SK-N-SH treated with all-trans-retinoic acid at 6 μM for 48 hours (cell line): ENCODE measurements around the gene DDX39A.

ENCODE experiments used
- ATAC-seq: fragments of 200-7000 bp; cut with Tn5 transposase; 3 replicates; pipeline ENCODE4 v1.9.1; 2020; ENCODE audit warnings: mild to moderate bottlenecking, moderate library complexity
- ARNTL ChIP-seq: fragments of 450-650 bp; formaldehyde crosslinking; IDR thresholded peaks from 2 replicates; pipeline ENCODE4 v1.5.0; 2020; ENCODE audit warnings: low read depth, mild to moderate bottlenecking, moderate library complexity, borderline replicate concordance
- CREB5 ChIP-seq: fragments of 250-450 bp; sonication (Bioruptor Pico); IDR thresholded peaks from 2 replicates; pipeline ENCODE4 v1.5.1; 2020; ENCODE audit warnings: low read depth, mild to moderate bottlenecking, moderate library complexity
- CSDC2 ChIP-seq: fragments of 250-450 bp; sonication (Bioruptor Pico); IDR thresholded peaks from 2 replicates; pipeline ENCODE4 v1.5.0; 2020; ENCODE audit warnings: mild to moderate bottlenecking, moderate library complexity
- ESRRG ChIP-seq: fragments of 250-450 bp; sonication (Bioruptor Pico); IDR thresholded peaks from 2 replicates; pipeline ENCODE4 v1.6.1; 2021; ENCODE audit warnings: mild to moderate bottlenecking
- GLIS3 ChIP-seq: fragments of 250-450 bp; sonication (Bioruptor Pico); IDR thresholded peaks from 2 replicates; pipeline ENCODE4 v1.5.0; 2020; ENCODE audit warnings: mild to moderate bottlenecking, moderate library complexity
- ISL1 ChIP-seq: fragments of 250-450 bp; sonication (Bioruptor Pico); IDR thresholded peaks from 2 replicates; pipeline ENCODE4 v2.1.2; 2022; ENCODE audit warnings: mild to moderate bottlenecking, moderate library complexity
- OSR1 ChIP-seq: fragments of 250-450 bp; sonication (Bioruptor Pico); IDR thresholded peaks from 2 replicates; pipeline ENCODE4 v1.8.0; 2022; ENCODE audit warnings: moderate library complexity, mild to moderate bottlenecking, inconsistent platforms
- PATZ1 ChIP-seq: fragments of 250-450 bp; sonication (Bioruptor Pico); IDR thresholded peaks from 2 replicates; pipeline ENCODE4 v1.8.0; 2020; ENCODE audit warnings: mild to moderate bottlenecking, moderate library complexity, borderline replicate concordance
- POU6F1 ChIP-seq: fragments of 250-450 bp; sonication (Bioruptor Pico); IDR thresholded peaks from 2 replicates; pipeline ENCODE4 v1.8.0; 2021; ENCODE audit warnings: low read depth, mild to moderate bottlenecking, moderate library complexity, borderline replicate concordance
- PPARA ChIP-seq: fragments of 250-450 bp; sonication (Bioruptor Pico); IDR thresholded peaks from 2 replicates; pipeline ENCODE4 v1.5.0; 2020; ENCODE audit warnings: mild to moderate bottlenecking, borderline replicate concordance
- RARB ChIP-seq: fragments of 250-450 bp; sonication (Bioruptor Pico); IDR thresholded peaks from 2 replicates; pipeline ENCODE4 v1.8.0; 2021; ENCODE audit warnings: mild to moderate bottlenecking, moderate library complexity
- TCF4 ChIP-seq: fragments of 250-450 bp; sonication (Bioruptor Pico); IDR thresholded peaks from 2 replicates; pipeline ENCODE4 v1.8.0; 2021; ENCODE audit warnings: mild to moderate bottlenecking, moderate library complexity, borderline replicate concordance
- TOX ChIP-seq: fragments of 250-450 bp; sonication (Bioruptor Pico); IDR thresholded peaks from 2 replicates; pipeline ENCODE4 v1.8.0; 2021; ENCODE audit warnings: mild to moderate bottlenecking, moderate library complexity, borderline replicate concordance
- TSHZ2 ChIP-seq: fragments of 250-450 bp; sonication (Bioruptor Pico); IDR thresholded peaks from 2 replicates; pipeline ENCODE4 v1.5.0; 2020; ENCODE audit warnings: mild to moderate bottlenecking, moderate library complexity
- ZC3H10 ChIP-seq: fragments of 250-450 bp; sonication (Bioruptor Pico); IDR thresholded peaks from 2 replicates; pipeline ENCODE4 v1.5.1; 2021; ENCODE audit warnings: mild to moderate bottlenecking, moderate library complexity
- ZFP3 ChIP-seq: fragments of 250-450 bp; sonication (Bioruptor Pico); IDR thresholded peaks from 2 replicates; pipeline ENCODE4 v1.5.0; 2020; ENCODE audit warnings: mild to moderate bottlenecking, moderate library complexity
- ZFP30 ChIP-seq: fragments of 450-650 bp; formaldehyde crosslinking; IDR thresholded peaks from 2 replicates; pipeline ENCODE4 v1.5.0; 2022; ENCODE audit warnings: mild to moderate bottlenecking, moderate library complexity
- ZNF565 ChIP-seq: fragments of 450-650 bp; formaldehyde crosslinking; conservative IDR thresholded peaks from 2 replicates; pipeline ENCODE4 v1.5.0; 2020; ENCODE audit warnings: low read depth, mild to moderate bottlenecking, moderate library complexity
- ZNF70 ChIP-seq: fragments of 450-650 bp; formaldehyde crosslinking; IDR thresholded peaks from 2 replicates; pipeline ENCODE4 v1.5.0; 2020; ENCODE audit warnings: mild to moderate bottlenecking, moderate library complexity
- ZNF8 ChIP-seq: fragments of 450-650 bp; formaldehyde crosslinking; IDR thresholded peaks from 2 replicates; pipeline ENCODE4 v1.5.0; 2020; ENCODE audit warnings: mild to moderate bottlenecking, moderate library complexity

DDX39A gene

GRCh38 chr19:14440049-14440448 is 20.9 kb upstream of the DDX39A start:
- no peak for ATAC-seq
- TF ChIP-seq PATZ1 (CRISPR knock-in tag): no peak
- no peak for TF ChIP-seq ZNF565 (CRISPR knock-in tag)
- no peak for TF ChIP-seq ZC3H10
- TF ChIP-seq TSHZ2 (CRISPR knock-in tag): no peak
- TF ChIP-seq PPARA (CRISPR knock-in tag): no peak
- no peak for TF ChIP-seq GLIS3
- no peak for TF ChIP-seq OSR1
- TF ChIP-seq POU6F1: no peak
- TF ChIP-seq TCF4: no peak
- TF ChIP-seq ZFP3 (CRISPR knock-in tag): no peak

GRCh38 chr19:14439014-14439413 is 19.9 kb upstream of the DDX39A start:
- no peak for ATAC-seq

More at GRCh38 chr19:14439014-14439413, 19.9 kb upstream of the DDX39A start:
- TF ChIP-seq ISL1 (CRISPR knock-in tag) (no peak), TOX (no peak), ZC3H10 (no peak), PATZ1 (CRISPR knock-in tag) (no peak), GLIS3 (no peak), ESRRG (CRISPR knock-in tag) (no peak), ZNF8 (CRISPR knock-in tag) (no peak), ZFP3 (CRISPR knock-in tag) (no peak), ZNF565 (CRISPR knock-in tag) (no peak), TCF4 (no peak), ARNTL (CRISPR knock-in tag) (no peak), ZNF70 (no peak), PPARA (CRISPR knock-in tag) (no peak), CSDC2 (no peak), TSHZ2 (CRISPR knock-in tag) (no peak), CREB5 (CRISPR knock-in tag) (no peak), RARB (CRISPR knock-in tag) (no peak), POU6F1 (no peak), ZFP30 (CRISPR knock-in tag) (no peak), OSR1 (no peak)
